OCI-LY3 (cell line): Measurements from ENCODE around the gene JUP.

Experiments
- EZH2phosphoT487 ChIP-seq: fragments of 200-600 bp; shearing (Covaris generic); IDR thresholded peaks from 2 replicates; pipeline ENCODE4 v1.6.1; 2018; ENCODE audit warnings: antibody characterized with exemption, mixed run types, low read depth
- TF ChIP-seq, protein P1 (sequence below): fragments of 200-600, 300-600 bp; sonication (generic); IDR thresholded peaks from 2 replicates; pipeline ENCODE4 v1.5.1; 2014; ENCODE audit warnings: antibody characterized with exemption, low read length, low read depth

DNA sequence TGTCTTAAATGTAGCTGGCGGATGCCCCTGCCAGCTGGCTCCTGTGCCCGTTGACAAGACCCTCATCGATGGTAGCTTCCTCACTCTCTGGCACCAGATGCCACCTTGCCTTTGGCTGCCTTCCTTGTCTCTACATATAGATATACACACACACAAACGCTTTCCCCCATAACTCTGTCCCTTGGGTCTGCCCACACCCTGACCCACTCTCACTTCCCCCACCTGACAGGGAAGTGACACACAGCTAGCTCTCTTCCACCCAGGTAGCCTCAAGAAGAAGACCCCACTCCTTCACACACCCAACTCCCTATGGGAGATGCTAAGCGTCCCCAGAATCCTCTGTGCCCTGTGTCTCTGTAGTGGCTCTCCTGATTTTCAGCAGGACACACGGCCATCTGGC lies 25.6 kb downstream of the JUP start:
- TF ChIP-seq, protein P1, sequence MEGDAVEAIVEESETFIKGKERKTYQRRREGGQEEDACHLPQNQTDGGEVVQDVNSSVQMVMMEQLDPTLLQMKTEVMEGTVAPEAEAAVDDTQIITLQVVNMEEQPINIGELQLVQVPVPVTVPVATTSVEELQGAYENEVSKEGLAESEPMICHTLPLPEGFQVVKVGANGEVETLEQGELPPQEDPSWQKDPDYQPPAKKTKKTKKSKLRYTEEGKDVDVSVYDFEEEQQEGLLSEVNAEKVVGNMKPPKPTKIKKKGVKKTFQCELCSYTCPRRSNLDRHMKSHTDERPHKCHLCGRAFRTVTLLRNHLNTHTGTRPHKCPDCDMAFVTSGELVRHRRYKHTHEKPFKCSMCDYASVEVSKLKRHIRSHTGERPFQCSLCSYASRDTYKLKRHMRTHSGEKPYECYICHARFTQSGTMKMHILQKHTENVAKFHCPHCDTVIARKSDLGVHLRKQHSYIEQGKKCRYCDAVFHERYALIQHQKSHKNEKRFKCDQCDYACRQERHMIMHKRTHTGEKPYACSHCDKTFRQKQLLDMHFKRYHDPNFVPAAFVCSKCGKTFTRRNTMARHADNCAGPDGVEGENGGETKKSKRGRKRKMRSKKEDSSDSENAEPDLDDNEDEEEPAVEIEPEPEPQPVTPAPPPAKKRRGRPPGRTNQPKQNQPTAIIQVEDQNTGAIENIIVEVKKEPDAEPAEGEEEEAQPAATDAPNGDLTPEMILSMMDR, result no peak
- TF ChIP-seq EZH2phosphoT487, result no peak
